ENCODE measurements around the gene SNX9.

- no peak for TF ChIP-seq CTCF (IDR thresholded peaks at IDR 0.05)
- TF ChIP-seq POLR2A (IDR thresholded peaks at IDR 0.05): no peak
These were observed 11.5 kb downstream of the SNX9 start for GRCh38 chr6:157834549-157834948.

Measured in body of pancreas (tissue), 4 donors.